H1 (cell line): Measurements from ENCODE around the gene RILPL2. TPM values are rescaled to one million over a fixed set of nuclear protein-coding genes. Genes with fewer than 3 reads are reported as not detected.

Source experiments
- CTCF ChIA-PET: fragments of 300-600 bp; sonication (Branson Sonifier 250); formaldehyde crosslinking; loops from one replicate; lab custom pipeline; 2021; ENCODE audit not compliant: partially characterized antibody; lab: Charles Lee
- POLR2A ChIA-PET: fragments of 300-600 bp; sonication (Branson Sonifier 250); formaldehyde crosslinking; loops from one replicate; lab custom pipeline; 2021; ENCODE audit warnings: inconsistent platforms; ENCODE audit not compliant: partially characterized antibody; lab: Charles Lee
- DNase-seq, 2 experiments: peaks; one replicate each; pipeline versions ENCODE4 v3.0.0 to v3.0.0-alpha.2; 2010 to 2022; ENCODE audit warnings: low spot score in 2 of 2, low read depth in 1 of 2, mixed read lengths in 1 of 2
- FAIRE-seq: peaks from 2 replicates; lab custom pipeline; 2011; peaks lifted over from hg19 to GRCh38; lab: Jason Lieb, UNC
- H2AFZ ChIP-seq: 2 replicates; pipeline ENCODE4 v1.8.1; 2012; ENCODE audit warnings: low read length, inconsistent platforms
- H2AK5ac ChIP-seq: 2 replicates; pipeline ENCODE4 v1.6.1; 2013; ENCODE audit warnings: low read depth, low read length
- H2BK120ac ChIP-seq: replicated peaks from 2 replicates; pipeline ENCODE3; 2013; ENCODE audit warnings: low read depth, low read length, inconsistent platforms
- H2BK12ac ChIP-seq: 2 replicates; pipeline ENCODE4 v1.6.1; 2013; ENCODE audit warnings: low read depth, low read length
- H2BK15ac ChIP-seq: 2 replicates; pipeline ENCODE4 v1.6.1; 2013; ENCODE audit warnings: low read length
- H2BK20ac ChIP-seq: 2 replicates; pipeline ENCODE4 v1.6.1; 2013; ENCODE audit warnings: low read length
- H2BK5ac ChIP-seq: 2 replicates; pipeline ENCODE4 v1.6.1; 2013; ENCODE audit warnings: low read depth, low read length
- H3K14ac ChIP-seq: 2 replicates; pipeline ENCODE4 v1.6.1; 2013; ENCODE audit warnings: inconsistent platforms; ENCODE audit not compliant: insufficient read length
- H3K18ac ChIP-seq: 2 replicates; pipeline ENCODE4 v1.6.1; 2013; ENCODE audit warnings: low read length; ENCODE audit errors: extremely low read depth
- H3K23ac ChIP-seq: 2 replicates; pipeline ENCODE4 v1.6.1; 2013; ENCODE audit warnings: inconsistent platforms; ENCODE audit not compliant: insufficient read length
- H3K23me2 ChIP-seq: 2 replicates; pipeline ENCODE4 v1.6.1; 2013; ENCODE audit warnings: low read depth, low read length
- H3K27ac ChIP-seq: 2 replicates; pipeline ENCODE4 v1.6.1; 2011; ENCODE audit warnings: low read depth, low read length, inconsistent platforms
- H3K27me3 ChIP-seq, 4 experiments: replicated peaks in 1 of 4; 1 replicate in 1 of 4; 2 replicates in 3 of 4; pipeline versions ENCODE4 v1.6.1 to v1.8.1; 2011 to 2013; ENCODE audit warnings: low read length in 3 of 4, mild to moderate bottlenecking in 3 of 4, inconsistent platforms in 2 of 4, mixed read lengths in 2 of 4, moderate library complexity in 1 of 4; ENCODE audit not compliant: control insufficient read depth in 3 of 4, insufficient read depth in 3 of 4; ENCODE audit errors: extremely low read depth in 1 of 4
- H3K36me3 ChIP-seq, 4 experiments: 2 replicates each; pipeline versions ENCODE4 v1.6.1 to v1.8.1; 2011 to 2013; ENCODE audit warnings: mild to moderate bottlenecking in 4 of 4, low read length in 3 of 4, moderate library complexity in 2 of 4, control low read depth in 1 of 4, inconsistent platforms in 1 of 4; ENCODE audit not compliant: insufficient read depth in 4 of 4, control insufficient read depth in 2 of 4
- H3K4ac ChIP-seq: replicated peaks from 2 replicates; pipeline ENCODE3; 2013; ENCODE audit warnings: low read length, low read depth, mixed read lengths, inconsistent platforms; ENCODE audit not compliant: insufficient read length
- H3K4me1 ChIP-seq, 4 experiments: replicated peaks in 1 of 4; 1 replicate in 1 of 4; 2 replicates in 3 of 4; pipeline versions ENCODE4 v1.6.1 to v1.8.1; 2011 to 2013; ENCODE audit warnings: low read length in 3 of 4, inconsistent platforms in 2 of 4, mixed read lengths in 1 of 4; ENCODE audit not compliant: insufficient read depth in 4 of 4, control insufficient read depth in 3 of 4
- H3K4me2 ChIP-seq, 2 experiments: 2 replicates each; pipeline versions ENCODE4 v1.6.1 to v1.8.1; 2011 to 2013; ENCODE audit warnings: low read depth in 2 of 2, low read length in 2 of 2, control low read depth in 1 of 2, inconsistent platforms in 1 of 2, mild to moderate bottlenecking in 1 of 2; ENCODE audit not compliant: insufficient read depth in 1 of 2
- H3K4me3 ChIP-seq, 4 experiments: fragments of 200-600, 300-600 bp in 1 of 4; sonication (generic), shearing (Covaris generic), sonication (Bioruptor Twin) in 1 of 4; 2 replicates each; pipeline versions ENCODE4 v1.5.1 to v1.8.1; 2011 to 2016; ENCODE audit warnings: low read length in 4 of 4, low read depth in 3 of 4, control low read depth in 2 of 4, inconsistent platforms in 2 of 4, mild to moderate bottlenecking in 2 of 4, mixed read lengths in 1 of 4, moderate library complexity in 1 of 4; ENCODE audit not compliant: insufficient read depth in 2 of 4; ENCODE audit errors: extremely low read depth in 1 of 4
- H3K56ac ChIP-seq: replicated peaks from 2 replicates; pipeline ENCODE3; 2013; ENCODE audit warnings: low read depth, mild to moderate bottlenecking, mixed read lengths, low read length, inconsistent platforms; ENCODE audit not compliant: insufficient read length
- H3K79me1 ChIP-seq: 2 replicates; pipeline ENCODE4 v1.6.1; 2013; ENCODE audit warnings: low read depth, low read length, control low read depth
- H3K79me2 ChIP-seq, 2 experiments: 2 replicates each; pipeline versions ENCODE4 v1.6.1 to v1.8.1; 2012 to 2013; ENCODE audit warnings: low read length in 2 of 2, mild to moderate bottlenecking in 2 of 2, inconsistent platforms in 1 of 2; ENCODE audit not compliant: insufficient read depth in 2 of 2, control insufficient read depth in 1 of 2
- H3K9ac ChIP-seq, 4 experiments: replicated peaks in 1 of 4; 1 replicate in 1 of 4; 2 replicates in 3 of 4; pipeline versions ENCODE4 v1.6.1 to v1.8.1; 2011 to 2013; ENCODE audit warnings: low read depth in 3 of 4, low read length in 3 of 4, control low read depth in 2 of 4, mild to moderate bottlenecking in 2 of 4, moderate library complexity in 2 of 4, inconsistent platforms in 1 of 4; ENCODE audit errors: extremely low read depth in 1 of 4
- H3K9me3 ChIP-seq, 2 experiments: 2 replicates each; pipeline versions ENCODE4 v1.6.1 to v1.8.1; 2012 to 2013; ENCODE audit warnings: mild to moderate bottlenecking in 2 of 2, moderate library complexity in 2 of 2, control low read depth in 1 of 2, inconsistent platforms in 1 of 2, low read depth in 1 of 2, low read length in 1 of 2, mixed read lengths in 1 of 2; ENCODE audit not compliant: insufficient read depth in 2 of 2
- H4K20me1 ChIP-seq, 2 experiments: replicated peaks in 1 of 2; 2 replicates each; pipeline versions ENCODE3 to v1.8.1; 2011 to 2013; ENCODE audit warnings: inconsistent platforms in 2 of 2, low read length in 2 of 2, mild to moderate bottlenecking in 1 of 2; ENCODE audit not compliant: insufficient read depth in 2 of 2, control insufficient read depth in 1 of 2
- H4K5ac ChIP-seq: 2 replicates; pipeline ENCODE4 v1.6.1; 2013; ENCODE audit warnings: low read length, low read depth, mixed read lengths, inconsistent platforms; ENCODE audit not compliant: insufficient read length
- H4K8ac ChIP-seq: 2 replicates; pipeline ENCODE4 v1.8.0; 2013; ENCODE audit warnings: mild to moderate bottlenecking, moderate library complexity, low read length, inconsistent platforms; ENCODE audit not compliant: insufficient read depth; ENCODE audit errors: extremely low read depth
- H4K91ac ChIP-seq: replicated peaks from 2 replicates; pipeline ENCODE3; 2013; ENCODE audit warnings: low read length, mixed read lengths, inconsistent platforms; ENCODE audit not compliant: insufficient read length
- CEBPB ChIP-seq: IDR thresholded peaks from 2 replicates; pipeline ENCODE4 v1.6.1; 2012; ENCODE audit warnings: low read depth, low read length
- CHD1 ChIP-seq: IDR thresholded peaks from 2 replicates; pipeline ENCODE4 v1.6.1; 2012; ENCODE audit warnings: low read depth, low read length, improper control_type of control experiment
- FOSL1 ChIP-seq: IDR thresholded peaks from 2 replicates; pipeline ENCODE4 v1.6.1; 2011; ENCODE audit warnings: mild to moderate bottlenecking, low read depth, low read length, moderate library complexity; ENCODE audit not compliant: insufficient read depth
- JUND ChIP-seq: IDR thresholded peaks from 2 replicates; pipeline ENCODE4 v1.6.1; 2011; ENCODE audit warnings: mild to moderate bottlenecking, improper control_type of control experiment, low read length
- MAFK ChIP-seq: IDR thresholded peaks from 2 replicates; pipeline ENCODE4 v1.6.1; 2012; ENCODE audit warnings: low read depth, mild to moderate bottlenecking, improper control_type of control experiment, low read length
- NANOG ChIP-seq: IDR thresholded peaks from 2 replicates; pipeline ENCODE4 v1.6.1; 2011; ENCODE audit warnings: low read length, low read depth, mild to moderate bottlenecking, inconsistent platforms; ENCODE audit not compliant: insufficient read depth, poor library complexity, severe bottlenecking
- POLR2AphosphoS5 ChIP-seq: IDR thresholded peaks from 2 replicates; pipeline ENCODE4 v1.6.1; 2011; ENCODE audit warnings: low read depth, low read length
- POU5F1 ChIP-seq: IDR thresholded peaks from 2 replicates; pipeline ENCODE4 v1.6.1; 2011; ENCODE audit warnings: low read depth, mild to moderate bottlenecking, low read length, moderate library complexity
- RFX5 ChIP-seq: IDR thresholded peaks from 2 replicates; pipeline ENCODE4 v1.6.1; 2011; ENCODE audit warnings: low read depth, low read length, improper control_type of control experiment, borderline replicate concordance
- SIX5 ChIP-seq: IDR thresholded peaks from 2 replicates; pipeline ENCODE4 v1.6.1; 2011; ENCODE audit warnings: mild to moderate bottlenecking, low read depth, low read length
- TEAD4 ChIP-seq: IDR thresholded peaks from 2 replicates; pipeline ENCODE4 v1.6.1; 2012; ENCODE audit warnings: low read depth, low read length, inconsistent platforms, mixed read lengths
- WGBS, 2 experiments: shearing (Covaris generic) in 1 of 2; methylation state at CpG; one replicate each; pipeline versions ENCODE4 v1.1.6 to v1.1.7; 2013 to 2015; ENCODE audit warnings: low lambda C conversion rate in 2 of 2, mixed read lengths in 2 of 2, inconsistent platforms in 1 of 2, low coverage in 1 of 2, missing lambda C conversion rate in 1 of 2; ENCODE audit not compliant: insufficient replicate concordance in 2 of 2, insufficient coverage in 1 of 2, insufficient read length in 1 of 2; ENCODE audit errors: extremely low coverage in 1 of 2, missing lambda C conversion rate in 1 of 2; 5-methylcytosine and 5-hydroxymethylcytosine counted together
- polyA plus RNA-seq, 7 experiments: library from polyadenylated mRNA; depleted of rRNA in 3 of 7; stranded (reverse) in 5 of 7; unstranded in 2 of 7; fragments of >200 nt in 5 of 7; fragments of 200-250 nt in 2 of 7; gene quantifications; 1 replicate in 5 of 7; 2 replicates in 1 of 7; 4 replicates in 1 of 7; pipeline versions ENCODE4 v1.2.1 to v1.2.3, GENCODE V29; 2011 to 2013; ENCODE audit warnings: missing spikeins in 2 of 7, mixed read lengths in 2 of 7
- total RNA-seq: library from RNA; stranded (reverse); fragmentation: NEBNext Ultra II Directional; extraction: Animal tissue kit (Norgen Biotek cat#: 25700); gene quantifications from 2 replicates; pipeline ENCODE4 v1.2.1, GENCODE V29; 2021

Gene RILPL2
- total and polyA plus RNA-seq, 2 of the 8 experiments (the other 6 are each of a cell fraction or from before 2014, with no cell fraction given) = 0.77 to 1.4 TPM

GRCh38 chr12:123441523-123442164 lies 5.2 kb upstream of the RILPL2 start:
- Histone ChIP-seq H3K23ac (no peak overlapping the region), H2AK5ac (no peak overlapping the region), H3K18ac (no peak overlapping the region), H3K79me2 (no peaks in the 10 kb centered on the region), H2BK120ac (no peak overlapping the region), H3K36me3 (no peaks in the 10 kb centered on the region), H3K23me2 (peaks cover 2% of the 10 kb centered on the region; the same call in 1 of the 2 replicates), H3K56ac (no peak overlapping the region), H2AFZ (no peak overlapping the region), H3K27ac (no peak overlapping the region), H4K8ac (no peak overlapping the region), H3K9ac (no peak overlapping the region), H3K79me1 (no peaks in the 10 kb centered on the region), H3K4me2 (no peak overlapping the region), H3K4me1 (peaks cover 0 to 2% (median 0%) of the 10 kb centered on the region in 4 experiments; a peak in 1 of 7 replicates), H4K20me1 (no peaks in the 10 kb centered on the region), H4K91ac (no peak overlapping the region), H4K5ac (no peak overlapping the region), H3K4ac (no peak overlapping the region), H3K9me3 (no peaks in the 10 kb centered on the region), H2BK20ac (no peak overlapping the region), H3K27me3 (peaks cover 0 to 13% (median 10%) of the 10 kb centered on the region in 4 experiments; a peak in 5 of 7 replicates), H2BK15ac (no peak overlapping the region), H2BK12ac (no peak overlapping the region), H2BK5ac (no peak overlapping the region), H3K14ac (no peak overlapping the region), H3K4me3 (no peak overlapping the region)
- WGBS, 2 experiments = 92% methylated on average over 13 of the region's 13 CpGs; no CpG with 5 or more reads in 1 of the 2 experiments
- no peak for FAIRE-seq
- ChIA-PET CTCF (no interaction called here), POLR2A (interaction anchor here (2.7 kb wide), 1 partner anchor 16 kb away, joined by 9 read pairs; the partner anchor contains the start of gene SNRNP35)
- no peak for DNase-seq
- TF ChIP-seq SIX5 = no peak
- TF ChIP-seq MAFK = no peak
- TF ChIP-seq POU5F1 = no peak
- no peak for TF ChIP-seq POLR2AphosphoS5
- no peak for TF ChIP-seq FOSL1
- TF ChIP-seq RFX5 = no peak
- TF ChIP-seq NANOG = no peak
- TF ChIP-seq JUND = no peak
- TF ChIP-seq CEBPB = no peak
- no peak for TF ChIP-seq CHD1
- TF ChIP-seq TEAD4 = no peak
